ENCODE results near the gene FAM135A.
"Not testable (repeated sequence)": the region's sequence is repeated elsewhere in the genome, so short reads cannot be mapped to it uniquely, and the experiment has no call there.

FAM135A gene

DNA sequence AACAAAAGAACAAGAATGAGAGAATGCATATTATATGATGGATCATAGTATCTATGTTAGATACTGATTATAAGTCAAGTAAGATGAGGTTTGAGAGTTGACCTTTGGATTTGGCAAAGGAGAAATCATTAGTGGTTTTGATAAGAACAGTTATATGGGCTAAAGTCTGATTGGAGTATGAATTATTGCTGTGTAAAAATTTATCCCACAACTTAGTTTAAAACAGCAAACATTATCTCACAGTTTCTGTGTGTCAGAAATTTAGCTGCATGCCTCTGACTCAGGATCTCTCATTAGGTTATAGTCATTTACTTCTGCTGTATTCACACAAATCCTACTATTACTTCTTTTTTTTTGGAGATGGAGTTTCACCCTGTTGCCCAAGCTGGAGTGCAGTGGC is 56.7 kb downstream of the FAM135A start:
- no peak for DNase-seq

DNA sequence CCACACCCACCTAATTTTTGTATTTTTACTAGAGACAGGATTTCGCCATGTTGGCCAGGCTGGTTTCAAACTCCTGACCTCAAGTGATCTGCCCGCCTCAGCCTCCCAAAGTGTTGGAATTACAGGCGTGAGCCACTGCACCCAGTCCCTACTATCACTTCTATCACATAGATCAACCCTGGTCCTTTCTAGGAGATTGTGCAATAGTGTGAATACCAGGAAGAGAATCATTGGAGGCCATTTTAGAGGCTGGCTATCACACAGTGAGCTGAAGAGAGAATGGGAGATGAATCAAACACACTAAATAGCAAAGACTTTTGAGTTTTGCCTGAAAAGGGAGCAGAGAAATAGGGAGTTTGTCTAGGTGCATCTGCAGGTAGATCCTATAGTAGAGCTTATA is 57.2 kb downstream of the FAM135A start:
- DNase-seq: not testable (repeated sequence)

DNA sequence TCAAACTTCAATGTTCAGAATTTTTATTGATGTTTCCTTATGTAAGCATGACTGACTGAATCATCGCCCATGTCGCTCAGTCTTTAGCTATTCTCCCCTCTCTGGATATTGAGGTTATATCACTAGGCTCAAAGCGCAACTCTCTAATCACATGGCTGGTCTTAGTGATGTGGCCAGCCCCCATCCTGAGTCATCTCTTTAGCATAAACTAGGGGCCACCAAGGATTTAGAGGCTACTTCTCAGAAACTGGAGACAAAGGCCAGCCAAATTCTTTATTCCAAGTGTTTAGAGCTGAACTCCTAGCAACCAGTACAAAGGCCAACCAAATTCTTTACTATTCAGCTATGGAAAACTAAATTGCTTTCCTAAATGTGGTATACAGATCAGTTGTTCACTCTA is 61.4 kb downstream of the FAM135A start:
- DNase-seq: no peak

DNA sequence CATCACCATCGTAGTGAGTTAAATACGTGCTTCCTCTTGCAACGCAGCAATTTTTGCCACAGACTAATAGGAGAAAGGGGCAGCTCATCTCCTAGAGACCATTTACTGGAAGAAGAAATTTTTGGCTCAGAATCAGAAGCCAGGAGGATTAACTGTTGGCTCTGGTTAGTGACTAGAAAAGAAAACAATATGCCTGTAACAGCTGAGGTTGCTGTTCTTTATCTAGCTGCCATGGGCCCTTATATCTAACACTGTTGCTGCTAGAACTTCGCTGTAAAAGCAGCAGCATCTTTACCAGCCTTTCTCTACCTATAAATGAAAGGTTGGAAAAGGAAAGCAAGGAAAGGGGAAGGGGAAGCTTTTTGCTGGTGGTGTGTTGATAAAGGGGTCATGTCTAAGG is 65.9 kb downstream of the FAM135A start:
- peak; percentile 87 for DNase-seq

DNA sequence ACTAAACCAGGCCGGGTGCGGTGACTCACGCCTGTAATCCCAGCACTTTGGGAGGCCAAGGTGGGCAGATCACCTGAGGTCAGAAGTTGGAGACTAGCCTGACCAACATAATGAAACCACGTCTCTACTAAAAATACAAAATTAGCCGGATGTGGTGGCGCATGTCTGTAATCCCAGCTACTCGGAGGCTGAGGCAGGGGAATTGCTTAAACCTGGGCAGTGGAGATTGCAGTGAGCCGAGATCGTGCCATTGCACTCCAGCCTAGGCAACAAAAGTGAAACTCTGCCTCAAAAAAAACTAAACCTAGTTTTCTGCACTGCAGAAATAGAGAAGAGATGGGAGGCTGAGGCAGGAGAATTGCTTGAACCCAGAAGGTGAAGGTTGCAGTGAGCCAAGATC is 73.3 kb downstream of the FAM135A start:
- not testable (repeated sequence) for DNase-seq

DNA sequence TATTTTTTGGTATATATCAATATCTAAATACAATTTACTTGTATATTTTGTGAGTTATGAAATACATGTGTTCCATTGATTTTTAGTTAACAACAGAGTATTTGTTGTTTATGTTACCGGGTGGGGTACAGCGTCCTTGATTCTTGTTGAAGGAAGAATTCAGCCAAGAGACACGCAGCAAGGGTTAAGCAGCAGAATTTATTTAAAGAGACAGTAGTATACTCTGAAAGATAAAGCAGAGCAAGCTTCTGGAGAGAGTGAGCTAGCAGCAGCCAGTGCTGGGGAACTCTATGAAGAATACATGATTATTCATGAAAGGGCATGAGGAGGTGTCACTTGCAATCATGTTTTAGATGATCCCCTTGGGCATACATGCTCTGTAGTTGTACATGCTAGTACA is 76.1 kb downstream of the FAM135A start:
- no peak for DNase-seq

DNA sequence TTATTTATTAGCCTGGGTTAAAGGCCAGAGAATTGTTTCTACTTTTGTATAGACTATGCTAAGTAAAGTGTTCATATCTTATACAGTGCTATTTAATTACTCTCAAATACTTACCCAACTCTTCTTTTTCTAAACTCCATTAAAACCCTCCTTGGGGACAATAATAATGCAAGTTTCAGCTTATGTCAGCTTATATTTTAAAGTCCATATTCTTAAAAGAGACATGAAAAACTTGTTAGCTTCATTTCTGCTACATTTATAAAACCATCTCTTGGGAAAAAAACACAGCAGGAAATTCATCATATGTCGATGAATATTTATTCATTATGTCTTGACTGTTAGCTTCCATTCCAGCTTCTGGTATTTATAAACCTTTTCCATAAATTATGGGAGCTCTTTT is 81.5 kb downstream of the FAM135A start:
- DNase-seq: no peak

DNA sequence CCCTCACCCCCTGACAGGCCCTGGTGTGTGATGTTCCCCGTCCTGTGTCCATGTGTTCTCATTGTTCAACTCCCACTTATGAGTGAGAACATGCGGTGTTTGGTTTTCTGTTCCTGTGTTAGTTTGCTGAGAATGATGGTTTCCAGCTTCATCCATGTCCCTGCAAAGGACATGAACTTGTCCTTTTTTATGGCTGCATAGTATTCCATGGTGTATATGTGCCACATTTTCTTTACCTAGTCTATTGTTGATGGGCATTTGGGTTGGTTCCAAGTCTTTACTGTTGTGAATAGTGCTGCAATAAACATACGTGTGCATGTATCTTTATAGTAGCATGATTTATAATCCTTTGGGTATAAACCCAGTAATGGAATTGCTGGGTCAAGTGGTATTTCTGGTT is 82.5 kb downstream of the FAM135A start:
- DNase-seq: not testable (repeated sequence)

DNA sequence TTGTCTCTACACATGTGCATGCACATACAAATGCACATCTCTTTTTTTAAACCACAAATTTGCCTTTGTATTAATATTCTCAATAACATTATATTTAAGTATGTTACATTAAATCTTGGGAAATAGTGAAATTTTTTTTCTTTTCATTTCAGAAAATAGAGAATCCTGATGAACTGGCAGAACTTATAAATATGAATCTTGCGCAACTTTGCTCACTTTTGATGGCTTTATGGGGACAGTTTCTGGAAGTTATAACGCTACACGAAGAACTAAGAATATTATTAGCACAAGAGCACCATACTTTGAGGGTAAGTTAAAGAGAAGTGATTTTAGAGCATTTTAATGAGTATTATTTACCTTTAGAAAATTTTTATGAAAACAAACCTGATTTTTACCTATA is 89.2 kb downstream of the FAM135A start:
- DNase-seq: no peak

DNA sequence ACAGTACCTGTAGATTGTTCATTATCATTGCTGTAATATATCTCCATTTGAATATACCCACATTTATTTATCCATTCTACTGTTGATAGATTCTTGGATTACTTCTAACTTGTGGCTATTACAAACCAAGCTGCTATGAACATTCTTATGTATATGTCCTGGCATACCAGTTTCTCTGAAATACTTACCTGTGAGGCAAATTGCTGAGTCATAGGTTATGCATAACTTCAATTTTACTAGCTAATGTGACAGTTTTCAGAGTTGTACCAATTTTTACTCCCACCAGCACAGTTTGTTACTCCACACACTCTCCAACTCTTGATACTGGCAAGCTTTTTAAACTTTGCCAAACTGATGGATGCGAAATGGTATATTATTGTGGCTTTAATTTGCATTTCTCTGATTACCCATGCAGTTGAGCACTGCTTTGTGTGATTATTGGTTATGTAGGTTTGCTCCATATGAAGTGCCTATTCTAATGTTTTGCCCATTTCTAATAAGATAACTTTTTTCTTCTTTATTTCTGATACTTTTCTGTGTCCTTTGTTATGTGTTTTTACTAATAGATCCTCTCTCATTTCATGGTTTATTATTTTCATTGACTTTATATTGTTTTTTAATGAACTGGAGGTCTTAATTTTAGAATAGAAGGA is 90.6 kb downstream of the FAM135A start:
- no peak for DNase-seq

DNA sequence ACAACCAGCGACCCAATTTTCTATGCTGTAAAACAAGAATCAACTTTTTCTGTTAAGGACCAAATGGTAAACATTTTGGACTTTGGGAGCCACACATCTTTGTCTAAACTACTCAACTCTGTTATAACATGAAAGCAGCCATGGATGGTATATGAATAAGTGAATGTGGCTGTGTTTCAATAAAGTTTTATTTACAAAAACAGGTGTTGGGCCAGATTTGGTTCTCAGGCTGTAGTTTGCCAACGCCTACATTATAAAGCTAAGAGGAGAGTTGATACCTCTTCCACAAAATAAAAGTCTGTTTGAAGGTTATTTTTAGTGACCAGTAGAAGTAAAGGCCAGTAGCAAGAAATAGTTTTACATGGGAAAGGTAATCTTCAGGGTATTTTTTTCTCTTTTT is 93.0 kb downstream of the FAM135A start:
- no peak for DNase-seq

DNA sequence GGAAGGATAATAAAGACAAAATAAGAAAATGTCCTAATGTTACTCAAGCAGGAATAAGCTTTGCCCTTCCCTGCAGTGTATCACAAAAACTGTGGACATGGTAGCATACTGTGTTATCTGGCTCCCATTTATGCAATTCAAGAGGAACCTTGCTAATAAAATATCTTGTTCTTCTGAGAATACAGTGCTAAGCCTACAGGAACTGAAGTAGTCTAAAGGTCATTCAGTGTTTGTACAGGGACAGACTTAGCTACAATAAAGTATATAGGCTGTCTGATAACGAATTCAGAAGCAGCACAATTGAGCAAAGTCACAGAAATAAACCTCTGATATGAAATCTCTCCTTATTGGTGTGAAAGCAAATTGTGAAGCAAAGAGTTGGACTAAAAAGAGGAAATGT is 93.9 kb downstream of the FAM135A start:
- DNase-seq: no peak

DNA sequence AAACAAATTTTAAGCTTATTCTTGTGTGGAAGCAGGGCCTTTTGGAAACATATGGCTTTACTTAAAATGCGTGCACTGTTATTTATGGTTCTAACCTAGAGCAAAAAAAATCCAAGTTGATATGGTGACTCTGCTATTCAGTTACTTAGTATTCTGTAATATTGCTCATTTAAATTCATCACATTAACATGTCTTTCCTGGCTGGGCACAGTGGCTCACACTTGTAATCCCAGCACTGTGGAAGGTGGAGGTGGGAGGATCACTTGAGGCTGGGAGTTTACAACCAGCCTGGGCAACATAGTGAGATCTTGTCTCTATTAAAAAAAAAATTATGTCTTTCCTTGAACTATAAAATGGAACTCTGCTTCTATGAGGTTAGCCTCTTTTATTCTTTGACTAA is 95.6 kb downstream of the FAM135A start:
- no peak for DNase-seq

DNA sequence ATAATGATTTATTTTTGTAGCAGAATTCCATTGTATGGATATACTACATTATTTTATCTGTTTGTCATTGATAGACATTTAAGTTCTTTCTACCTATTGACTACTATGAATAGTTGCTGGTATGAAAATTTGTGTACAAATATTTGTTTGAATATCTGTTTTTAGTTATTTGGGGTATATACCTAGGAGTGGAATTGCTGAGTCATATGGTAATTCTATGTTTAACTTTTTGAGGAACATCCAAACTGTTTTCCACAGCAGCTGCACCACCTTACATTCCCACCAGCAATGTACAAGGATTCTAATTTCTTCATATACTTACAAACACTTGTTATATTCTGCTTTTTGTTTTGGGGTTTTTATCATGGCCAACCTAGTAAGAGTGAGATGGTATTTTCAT is 97.3 kb downstream of the FAM135A start:
- DNase-seq: no peak

DNA sequence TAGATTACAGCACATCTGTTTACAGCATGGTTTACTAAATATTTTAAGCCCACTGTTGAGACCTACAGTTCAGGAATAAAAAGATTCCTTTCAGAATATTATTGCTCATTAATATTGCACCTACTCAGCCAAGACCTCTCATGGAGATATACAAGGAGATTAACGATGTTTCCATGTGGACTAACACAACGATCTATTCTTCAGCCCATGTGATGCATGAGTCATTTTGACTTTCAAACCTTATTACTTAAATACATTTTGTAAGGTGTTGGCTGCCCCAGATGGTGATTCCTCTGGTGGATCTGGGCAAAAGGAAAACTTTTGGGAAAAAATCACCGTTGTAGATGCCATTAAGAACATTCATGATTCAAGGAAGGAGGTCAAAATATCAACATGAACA is 105.4 kb downstream of the FAM135A start:
- DNase-seq: no peak

DNA sequence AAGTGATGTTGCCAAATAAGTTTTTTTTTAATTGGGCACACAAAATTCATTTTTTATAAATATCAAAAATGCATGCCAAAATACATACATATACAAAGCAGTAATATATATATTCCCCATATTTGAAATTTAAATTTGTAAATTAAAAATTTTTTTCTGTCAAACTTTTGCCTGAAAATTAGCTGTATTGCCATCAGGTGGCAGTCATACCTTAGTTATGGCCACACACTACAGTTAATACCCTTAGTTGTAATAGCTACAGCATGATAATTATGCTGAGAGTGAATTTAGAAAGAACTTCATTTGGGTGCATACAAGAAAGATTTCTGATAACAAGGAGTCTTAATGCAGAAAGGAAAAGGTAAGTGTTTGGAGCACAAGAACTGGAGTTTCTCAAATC is 107.3 kb downstream of the FAM135A start:
- peak; percentile 21 for DNase-seq

DNA sequence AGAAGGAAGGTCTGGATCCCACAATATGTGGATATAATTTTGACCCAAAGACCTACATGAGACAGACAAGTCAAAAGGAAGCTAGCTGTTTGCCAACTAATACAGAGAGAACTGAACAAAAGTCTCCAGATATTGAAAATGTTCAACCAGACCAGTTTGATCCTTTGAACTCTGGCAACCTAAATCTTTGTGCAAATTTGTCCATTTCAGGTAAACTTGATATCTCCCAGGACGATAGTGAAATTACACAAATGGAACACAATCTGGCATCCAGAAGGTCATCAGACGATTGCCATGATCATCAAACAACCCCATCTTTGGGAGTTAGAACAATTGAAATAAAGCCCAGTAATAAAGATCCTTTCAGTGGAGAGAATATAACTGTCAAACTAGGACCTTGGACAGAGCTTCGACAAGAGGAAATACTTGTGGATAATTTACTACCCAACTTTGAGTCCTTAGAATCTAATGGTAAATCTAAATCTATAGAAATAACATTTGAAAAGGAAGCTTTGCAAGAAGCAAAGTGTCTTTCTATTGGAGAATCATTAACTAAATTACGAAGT is 111.5 kb downstream of the FAM135A start:
- DNase-seq: no peak

DNA sequence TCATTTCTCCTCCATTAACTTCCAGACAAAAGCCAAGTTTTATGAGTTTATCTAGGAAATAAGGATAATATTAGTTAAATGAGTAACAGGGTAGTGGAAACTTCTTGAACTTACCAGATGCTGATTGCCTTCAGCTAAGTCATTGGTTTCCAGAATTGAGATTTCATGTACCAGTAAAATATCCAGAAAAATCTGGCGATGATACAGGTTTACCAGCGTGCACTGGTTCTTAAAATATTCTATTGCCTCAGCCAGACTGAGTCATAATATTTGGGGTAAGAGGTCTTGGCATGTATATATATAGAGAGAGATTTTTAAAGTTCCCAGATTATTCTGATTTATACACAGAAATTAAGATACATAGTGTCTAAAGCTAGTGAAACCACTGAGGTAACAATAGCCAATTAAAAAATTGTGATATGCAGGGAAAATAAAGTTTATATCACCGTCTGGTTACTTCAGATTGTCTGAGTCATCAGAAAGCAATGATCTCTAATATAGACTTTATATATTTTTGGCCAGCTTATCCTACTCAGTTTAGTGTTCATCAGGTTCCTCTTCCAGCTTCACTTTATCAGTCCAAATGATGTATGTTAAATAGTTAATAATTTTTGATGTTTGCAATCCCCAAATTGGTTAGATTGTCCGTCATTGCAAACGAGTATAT is 113.9 kb downstream of the FAM135A start:
- DNase-seq: no peak

DNA sequence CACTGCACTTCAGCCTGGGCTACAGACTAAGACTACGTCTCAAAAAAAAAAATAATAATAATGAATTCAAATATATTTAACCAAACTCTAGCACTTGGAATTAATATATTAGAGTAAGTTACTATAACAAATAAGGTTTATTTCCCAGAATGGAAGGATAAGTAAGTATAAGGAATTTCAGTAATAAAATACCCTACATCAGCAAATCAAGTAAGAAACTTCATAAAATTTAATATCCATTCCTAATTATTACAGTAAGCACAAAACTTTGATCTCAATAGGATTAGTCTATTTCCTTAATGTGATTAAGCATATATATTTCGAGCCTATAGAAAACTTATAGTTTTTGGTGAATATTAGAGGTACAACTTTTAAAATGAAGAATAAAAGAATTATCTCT is 116.7 kb downstream of the FAM135A start:
- no peak for DNase-seq

DNA sequence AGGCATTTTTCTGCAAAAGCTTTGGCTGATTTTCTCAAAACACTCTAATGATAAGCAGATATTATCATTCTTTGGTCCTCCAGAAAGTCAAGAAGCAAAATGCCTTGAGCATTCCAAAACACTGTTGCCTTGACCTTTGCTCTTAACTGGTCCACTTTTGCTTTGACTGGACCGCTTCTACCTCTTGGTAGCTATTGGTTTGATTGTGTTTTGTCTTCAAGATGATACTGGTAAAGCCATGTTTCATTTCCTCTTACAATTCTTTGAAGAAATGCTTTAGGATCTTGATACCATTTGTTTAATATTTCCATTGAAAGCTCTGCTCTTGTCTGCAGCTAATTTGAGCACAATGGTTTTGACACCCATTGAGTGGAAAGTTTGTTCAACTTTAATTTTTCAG is 117.8 kb downstream of the FAM135A start:
- no peak for DNase-seq

DNA sequence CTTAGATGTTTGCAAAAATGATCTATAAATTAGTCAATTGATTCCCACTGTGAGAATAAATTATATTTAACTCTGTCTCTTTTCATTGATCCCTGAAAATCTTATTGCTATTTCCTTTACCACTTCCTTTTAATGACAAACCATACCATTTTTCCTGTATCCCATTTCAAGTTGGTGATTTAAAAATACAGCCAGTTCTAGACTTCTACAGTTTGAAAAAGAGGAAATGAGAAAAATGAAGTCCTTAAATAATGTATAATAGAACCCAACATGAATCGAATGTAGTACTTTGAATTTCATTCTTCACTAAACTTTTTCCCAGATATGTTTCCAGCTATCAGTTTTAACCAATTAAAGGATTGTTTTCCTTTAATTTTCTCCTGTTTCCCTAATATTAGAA is 124.0 kb downstream of the FAM135A start:
- no peak for DNase-seq

DNA sequence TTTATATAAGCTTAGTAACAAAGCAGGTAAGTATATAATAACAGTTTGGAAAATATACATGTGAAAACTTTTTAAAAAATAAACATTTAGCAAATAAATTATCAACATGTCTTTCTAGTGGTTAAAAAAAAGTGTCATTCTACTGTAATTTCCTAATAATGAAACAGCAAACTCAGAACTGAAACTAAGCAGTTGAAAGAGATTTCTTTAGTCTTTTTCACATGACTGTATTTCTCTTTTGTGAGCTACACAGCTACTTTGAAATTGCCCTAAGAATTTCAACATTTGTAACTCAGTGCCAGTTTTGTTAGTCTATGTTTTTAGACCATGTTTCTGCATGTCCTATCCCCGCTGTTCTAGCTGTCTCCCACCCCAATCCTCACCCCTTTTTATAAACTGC is 125.1 kb downstream of the FAM135A start:
- no peak for DNase-seq

DNA sequence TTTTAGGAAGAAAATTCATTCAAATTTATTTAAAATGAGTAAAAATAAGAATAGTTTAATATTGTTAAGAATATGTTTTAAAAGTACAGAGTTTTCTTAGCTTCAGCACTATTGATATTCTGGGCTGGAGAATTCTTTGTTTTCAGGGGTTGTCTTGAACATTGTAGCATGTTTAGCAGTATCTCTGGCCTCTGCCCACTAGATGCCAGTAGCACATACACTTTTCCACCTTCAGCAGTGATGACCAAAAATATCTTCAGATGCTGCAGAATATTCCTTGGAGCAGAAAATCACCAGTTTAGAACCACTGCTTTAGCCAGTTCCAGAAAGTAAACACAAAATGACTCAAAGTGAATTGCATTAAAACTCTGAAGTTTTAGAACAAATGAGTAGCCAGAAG is 134.0 kb downstream of the FAM135A start:
- DNase-seq: no peak

DNA sequence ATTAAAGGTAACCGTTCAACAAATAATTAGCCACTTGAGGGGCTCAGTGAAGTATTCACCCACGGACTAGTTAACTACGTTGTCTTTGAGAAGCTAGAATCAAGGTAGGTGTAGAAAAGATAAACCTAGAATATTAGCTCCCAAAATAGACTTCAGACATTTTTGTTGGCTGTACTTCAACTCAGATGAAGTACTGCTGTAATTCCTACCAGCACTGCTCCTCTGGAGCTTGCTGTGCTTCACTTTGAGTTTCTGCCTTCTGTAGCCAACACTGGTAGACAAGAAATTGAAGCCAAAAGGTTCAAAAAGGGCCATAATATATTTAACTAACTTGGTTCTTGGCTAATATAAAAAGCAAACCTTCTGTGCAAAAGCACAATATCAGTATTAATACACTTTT is 134.6 kb downstream of the FAM135A start:
- no peak for DNase-seq

DNA sequence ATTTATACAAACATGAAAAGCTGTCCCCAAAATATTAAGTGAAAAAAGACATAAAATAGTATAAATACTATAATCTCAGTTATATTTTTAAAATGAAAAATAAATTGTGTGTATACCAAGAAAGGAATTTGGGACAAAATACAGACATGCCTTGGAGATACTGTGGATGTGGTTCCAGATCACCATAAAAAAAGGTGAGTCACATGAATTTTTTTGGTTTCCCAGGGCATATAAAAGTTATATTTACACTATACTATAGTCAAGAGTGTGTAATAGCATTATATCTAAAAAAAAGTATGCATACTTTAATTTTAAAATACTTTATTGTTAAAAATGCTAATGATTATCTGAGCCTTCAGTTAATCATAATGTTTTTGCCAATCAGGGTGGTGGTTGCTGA is 136.0 kb downstream of the FAM135A start:
- no peak for DNase-seq

Data from COR-L47 (cell line).